ENCODE data around the gene PRKCE.

DNA sequence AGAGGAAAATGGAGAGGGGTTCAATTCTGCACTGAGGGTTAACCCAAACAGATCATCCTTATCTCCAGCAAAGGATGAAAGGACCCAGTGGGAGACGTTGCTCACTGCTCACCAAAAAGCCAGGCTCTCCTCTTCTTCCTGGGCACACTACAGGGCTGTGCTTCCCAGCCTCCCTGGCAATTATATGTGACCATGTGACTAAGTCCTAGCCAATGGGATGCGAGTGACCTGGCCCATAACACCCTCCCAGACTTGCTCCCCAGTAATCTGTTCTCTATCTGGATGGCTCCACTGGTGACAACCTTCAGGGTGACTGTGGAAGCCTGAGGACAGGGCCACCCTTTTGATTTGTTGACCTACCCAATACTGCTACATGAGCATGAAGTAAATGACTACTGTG is 10.9 kb upstream of the PRKCE start:
- no peak for TF ChIP-seq POLR2A (IDR thresholded peaks at IDR 0.05)
- TF ChIP-seq CTCF (IDR thresholded peaks at IDR 0.05), result no peak
